GM12878 (cell line): ENCODE results near the gene WDR72. TPM values are rescaled to one million over a fixed set of nuclear protein-coding genes. Genes with fewer than 3 reads are reported as not detected.

Source experiments
- ATAC-seq: fragments of 200-7000 bp; cut with Tn5 transposase; 3 replicates; pipeline ENCODE4 v1.9.1; 2020; ENCODE audit warnings: mild to moderate bottlenecking, moderate library complexity
- BruUV-seq: library from RNA; stranded (reverse); fragments of 400-500 nt; replicated peaks from 2 replicates; lab custom pipeline; 2021; lab: Mats Ljungman, UMichigan
- CTCF ChIA-PET: fragments of 300-600 bp; sonication (Branson Sonifier 250); formaldehyde crosslinking; extraction: SDS; loops from one replicate; lab custom pipeline; 2021; ENCODE audit warnings: inconsistent platforms; lab: Yijun Ruan, JAX
- POLR2A ChIA-PET: fragments of 350-600 bp; formaldehyde crosslinking; extraction: SDS; loops from one replicate; lab custom pipeline; 2021; ENCODE audit warnings: inconsistent platforms; lab: Charles Lee
- RAD21 ChIA-PET: fragments of 300-600 bp; sonication (Branson Sonifier 250); formaldehyde crosslinking; loops from one replicate; lab custom pipeline; 2023; ENCODE audit warnings: antibody characterized with exemption; ENCODE audit not compliant: unreplicated experiment; lab: Charles Lee
- SMC1A ChIA-PET: fragments of 300-600 bp; sonication (Branson Sonifier 250); formaldehyde crosslinking; loops from one replicate; lab custom pipeline; 2023; ENCODE audit not compliant: unreplicated experiment, uncharacterized antibody; lab: Charles Lee
- DNase-seq: peaks from one replicate; pipeline ENCODE4 v3.0.0-alpha.2; 2011; ENCODE audit warnings: low read depth, low spot score
- FAIRE-seq: peaks from 3 replicates; lab custom pipeline; 2011; peaks lifted over from hg19 to GRCh38; lab: Jason Lieb, UNC
- H2AFZ ChIP-seq: 2 replicates; pipeline ENCODE4 v1.6.0; 2011; ENCODE audit warnings: low read depth, low read length, control low read depth; ENCODE audit not compliant: control insufficient read depth
- H3K27ac ChIP-seq: 2 replicates; pipeline ENCODE4 v1.5.1; 2011; ENCODE audit warnings: control low read depth; ENCODE audit not compliant: control insufficient read depth, insufficient read depth
- H3K27me3 ChIP-seq, 2 experiments: replicated peaks in 1 of 2; 2 replicates each; pipeline versions ENCODE4 v1.6.0 to v1.6.1; 2011; ENCODE audit warnings: low read length in 1 of 2; ENCODE audit not compliant: control insufficient read depth in 2 of 2, insufficient read depth in 2 of 2
- H3K36me3 ChIP-seq, 2 experiments: 2 replicates each; pipeline ENCODE4 v1.5.1; 2011; ENCODE audit warnings: low read length in 1 of 2; ENCODE audit not compliant: control insufficient read depth in 2 of 2, insufficient read depth in 2 of 2
- H3K4me1 ChIP-seq: 2 replicates; pipeline ENCODE4 v1.6.1; 2011; ENCODE audit warnings: mild to moderate bottlenecking, low read length, moderate library complexity, mixed read lengths; ENCODE audit not compliant: control insufficient read depth, insufficient read depth
- H3K4me2 ChIP-seq: 2 replicates; pipeline ENCODE4 v1.6.0; 2011; ENCODE audit warnings: control low read depth; ENCODE audit not compliant: control insufficient read depth, insufficient read depth
- H3K4me3 ChIP-seq: fragments of 200-600 bp; sonication (generic); 2 replicates; pipeline ENCODE4 v1.5.1; 2016
- H3K79me2 ChIP-seq: 2 replicates; pipeline ENCODE4 v1.6.0; 2011; ENCODE audit warnings: low read length; ENCODE audit not compliant: control insufficient read depth, insufficient read depth
- H3K9ac ChIP-seq: 2 replicates; pipeline ENCODE4 v1.8.0; 2011; ENCODE audit warnings: low read length, control low read depth, mixed read lengths; ENCODE audit not compliant: control insufficient read depth, insufficient read depth
- H3K9me3 ChIP-seq: replicated peaks from 3 replicates; pipeline ENCODE4 v1.5.1; 2011; ENCODE audit warnings: mild to moderate bottlenecking, low read length; ENCODE audit not compliant: control insufficient read depth, insufficient read depth
- H4K20me1 ChIP-seq: 2 replicates; pipeline ENCODE4 v1.6.0; 2011; ENCODE audit not compliant: control insufficient read depth, insufficient read depth
- NFXL1 ChIP-seq: fragments of 450-650 bp; IDR thresholded peaks from 2 replicates; pipeline ENCODE4 v1.6.1; 2017; ENCODE audit warnings: antibody characterized with exemption, mild to moderate bottlenecking, borderline replicate concordance
- RAD21 ChIP-seq: IDR thresholded peaks from 2 replicates; pipeline ENCODE4 v1.6.1; 2011; ENCODE audit warnings: mild to moderate bottlenecking, low read depth, low read length, moderate library complexity; ENCODE audit not compliant: insufficient read depth
- WGBS: methylation state at CpG from one replicate; pipeline ENCODE4 v1.1.6; 2016; ENCODE audit warnings: low lambda C conversion rate; ENCODE audit not compliant: insufficient replicate concordance, insufficient coverage; ENCODE audit errors: missing lambda C conversion rate; 5-methylcytosine and 5-hydroxymethylcytosine counted together
- in situ Hi-C: fragments of 300-500 bp; cut with MboI; formaldehyde crosslinking; loops from 9 replicates; pipeline ENCODE4 v1.14.3; 2018; ENCODE audit warnings: mixed read lengths
- intact Hi-C: fragments of 100-400 bp; cut with micrococcal nuclease; formaldehyde crosslinking; loops from one replicate; pipeline ENCODE4 v1.14.2; 2022; ENCODE audit not compliant: unreplicated experiment
- polyA plus RNA-seq, 11 experiments: library from polyadenylated mRNA; depleted of rRNA in 4 of 11; unstranded in 6 of 11; stranded (reverse) in 5 of 11; fragments of >200 nt; fragmentation: Nextera tagmentation in 4 of 11; fragmentation: Illumina TruSeq in 1 of 11; extraction: Ambion mirVana in 4 of 11; extraction: Trizol in 1 of 11; gene quantifications; 1 replicate in 1 of 11; 2 replicates in 10 of 11; pipeline versions ENCODE4 v1.2.1 to v1.2.3, GENCODE V29; 2011 to 2016; ENCODE audit warnings: inconsistent platforms in 2 of 11, missing spikeins in 2 of 11, low read depth in 1 of 11
- total RNA-seq, 4 experiments: library from RNA; depleted of rRNA in 3 of 4; stranded (reverse); fragments of >200 nt in 3 of 4; fragmentation: Illumina TruSeq in 1 of 4; extraction: Trizol in 1 of 4; gene quantifications; 2 replicates each; pipeline versions ENCODE4 v1.2.1 to v1.2.3, GENCODE V29; 2013 to 2021
- TF ChIP-seq, protein P1 (sequence below), 3 experiments: IDR thresholded peaks in 2 of 3; conservative IDR thresholded peaks in 1 of 3; 2 replicates each; pipeline ENCODE4 v1.5.1; 2011; ENCODE audit warnings: low read depth in 3 of 3, low read length in 3 of 3, mild to moderate bottlenecking in 3 of 3, control low read depth in 2 of 3, moderate library complexity in 2 of 3, inconsistent platforms in 1 of 3, mixed read lengths in 1 of 3; ENCODE audit not compliant: control insufficient read depth in 2 of 3, insufficient read depth in 1 of 3; ENCODE audit errors: extremely low read depth in 1 of 3

Gene WDR72
- total and polyA plus RNA-seq, 10 of the 15 experiments (the other 5 are each of a cell fraction or from before 2014, with no cell fraction given): 0.03 TPM; not detected in 9

DNA sequence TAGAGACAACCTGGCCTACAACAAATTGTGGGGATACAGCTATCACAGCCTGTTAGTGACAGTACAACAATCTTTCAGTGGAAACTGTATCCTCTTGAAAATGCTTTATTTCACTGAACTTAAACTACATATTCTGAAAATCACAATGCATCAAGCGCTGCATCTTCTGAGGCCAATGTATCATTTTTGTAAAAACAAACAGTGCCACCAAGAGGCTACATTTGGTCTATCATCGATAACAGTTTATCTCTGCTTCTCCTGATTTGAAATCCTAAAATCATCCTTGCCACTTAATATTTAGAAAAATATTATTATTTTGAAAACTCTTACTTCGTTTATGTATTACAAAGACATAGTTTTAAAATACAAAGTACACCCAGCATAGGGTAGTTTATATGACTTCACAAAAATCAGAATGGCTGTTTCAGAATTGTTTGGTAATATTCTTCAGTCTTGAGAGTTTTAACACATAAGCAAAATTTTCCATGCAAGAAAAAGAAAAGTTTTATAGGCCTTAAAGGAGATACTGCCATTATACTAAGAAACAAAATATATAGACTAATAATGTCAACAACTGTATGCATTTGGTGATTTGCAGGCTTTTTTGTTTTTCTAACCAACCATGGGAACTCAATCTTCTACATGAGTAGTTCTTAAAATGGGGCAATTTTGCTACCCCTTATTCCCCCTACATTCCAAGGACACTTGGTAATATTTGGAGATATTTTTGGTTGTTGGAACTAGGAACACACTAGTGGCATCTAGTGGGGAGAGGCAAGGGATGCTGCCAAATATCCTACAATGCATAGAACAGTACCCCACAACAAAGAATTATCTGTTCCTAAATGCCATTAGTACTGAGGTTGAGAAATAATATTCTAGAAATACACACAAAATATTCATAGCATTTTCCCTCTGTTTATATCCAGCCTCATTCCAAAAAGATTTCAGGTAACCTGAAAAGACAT, 42.3 kb downstream of the WDR72 start:
- H3K27me3 ChIP-seq: no peaks in the 10 kb centered on the region
- H3K9me3 ChIP-seq: no peaks in the 10 kb centered on the region
- 33% methylated on average over 3 of the region's 3 CpGs for WGBS
- ATAC-seq: peak; percentile 41; the same call in 1 of the 3 replicates
- DNase-seq: no peak
- H3K79me2 ChIP-seq: no peaks in the 10 kb centered on the region
- intact Hi-C loops: loop anchor here (2.0 to 10.0 kb wide), 2 partner anchors 332 to 934 kb away; no protein-coding TSS in a partner anchor
- no peak overlapping the region for H3K9ac ChIP-seq
- BruUV-seq: no TSS peak
- H2AFZ ChIP-seq: no peak overlapping the region
- no peak overlapping the region for H3K4me2 ChIP-seq
- H3K4me1 ChIP-seq: no peaks in the 10 kb centered on the region
- no peak overlapping the region for H3K27ac ChIP-seq
- ChIA-PET RAD21 (no interaction called here), CTCF (interaction anchor here (1.0 to 2.3 kb wide), 2 partner anchors 11 to 937 kb away, joined by 3 to 7 read pairs; no protein-coding TSS in a partner anchor), POLR2A (no interaction called here), SMC1A (interaction anchor here (1.4 kb wide), 1 partner anchor 935 kb away, joined by 3 read pairs; no protein-coding TSS in a partner anchor)
- no peaks in the 10 kb centered on the region for H3K36me3 ChIP-seq
- H4K20me1 ChIP-seq: no peaks in the 10 kb centered on the region
- FAIRE-seq: no peak
- H3K4me3 ChIP-seq: no peak overlapping the region
- in situ Hi-C loops: loop anchor here (10.0 kb wide), 1 partner anchor 932 kb away; no protein-coding TSS in a partner anchor
- TF ChIP-seq, protein P1, sequence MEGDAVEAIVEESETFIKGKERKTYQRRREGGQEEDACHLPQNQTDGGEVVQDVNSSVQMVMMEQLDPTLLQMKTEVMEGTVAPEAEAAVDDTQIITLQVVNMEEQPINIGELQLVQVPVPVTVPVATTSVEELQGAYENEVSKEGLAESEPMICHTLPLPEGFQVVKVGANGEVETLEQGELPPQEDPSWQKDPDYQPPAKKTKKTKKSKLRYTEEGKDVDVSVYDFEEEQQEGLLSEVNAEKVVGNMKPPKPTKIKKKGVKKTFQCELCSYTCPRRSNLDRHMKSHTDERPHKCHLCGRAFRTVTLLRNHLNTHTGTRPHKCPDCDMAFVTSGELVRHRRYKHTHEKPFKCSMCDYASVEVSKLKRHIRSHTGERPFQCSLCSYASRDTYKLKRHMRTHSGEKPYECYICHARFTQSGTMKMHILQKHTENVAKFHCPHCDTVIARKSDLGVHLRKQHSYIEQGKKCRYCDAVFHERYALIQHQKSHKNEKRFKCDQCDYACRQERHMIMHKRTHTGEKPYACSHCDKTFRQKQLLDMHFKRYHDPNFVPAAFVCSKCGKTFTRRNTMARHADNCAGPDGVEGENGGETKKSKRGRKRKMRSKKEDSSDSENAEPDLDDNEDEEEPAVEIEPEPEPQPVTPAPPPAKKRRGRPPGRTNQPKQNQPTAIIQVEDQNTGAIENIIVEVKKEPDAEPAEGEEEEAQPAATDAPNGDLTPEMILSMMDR (IDR thresholded peaks at IDR 0.05 in 2 of 3, conservative IDR thresholded peaks at IDR 0.05 in 1 of 3; ENCODE audit: control insufficient read depth in 2 of 3, extremely low read depth in 1 of 3, insufficient read depth in 1 of 3, low read depth in 3 of 3, low read length in 3 of 3): peak; percentile 16 to 35 (median 22); a peak in 3 of 6 replicates
- TF ChIP-seq RAD21 (peak; percentile 33), NFXL1 (no peak)
